PC-3 (cell line): ENCODE data around the gene UBXN6. TPM values are rescaled to one million over a fixed set of nuclear protein-coding genes. Genes with fewer than 3 reads are reported as not detected.

Experiments used
- ATAC-seq: fragments of 200-7000 bp; cut with Tn5 transposase; 2 replicates; pipeline ENCODE4 v1.9.1; 2020; ENCODE audit warnings: mild to moderate bottlenecking, moderate library complexity
- BruUV-seq: library from RNA; stranded (reverse); fragments of 400-500 nt; replicated peaks from 2 replicates; lab custom pipeline; 2021; lab: Mats Ljungman, UMichigan
- CTCF ChIA-PET: fragments of 300-600 bp; sonication (Branson Sonifier 250); formaldehyde crosslinking; loops from one replicate; lab custom pipeline; 2022; ENCODE audit warnings: antibody characterized with exemption; lab: Charles Lee
- POLR2A ChIA-PET: fragments of 300-600 bp; sonication (Branson Sonifier 250); formaldehyde crosslinking; loops from one replicate; lab custom pipeline; 2022; ENCODE audit warnings: antibody characterized with exemption; ENCODE audit not compliant: unreplicated experiment; lab: Charles Lee
- DNase-seq: peaks from one replicate; pipeline ENCODE4 v3.0.0-alpha.2; 2015
- H2AFZ ChIP-seq: fragments of 300-600 bp; sonication (generic); 2 replicates; pipeline ENCODE4 v1.6.0; 2016; ENCODE audit warnings: antibody characterized with exemption, low read length
- H3F3A ChIP-seq: fragments of 300-600 bp; sonication (generic); one replicate; pipeline ENCODE4 v1.6.0; 2017; ENCODE audit warnings: antibody characterized with exemption, low read length, control low read depth, mild to moderate bottlenecking; ENCODE audit not compliant: unreplicated experiment
- H3K27ac ChIP-seq: fragments of 300-600 bp; sonication (generic); 2 replicates; pipeline ENCODE4 v1.5.1; 2016; ENCODE audit warnings: mild to moderate bottlenecking, low read length
- H3K27me3 ChIP-seq: fragments of 300-600 bp; sonication (generic); 2 replicates; pipeline ENCODE4 v1.6.1; 2016; ENCODE audit warnings: low read length, mixed read lengths
- H3K36me3 ChIP-seq: fragments of 300-600 bp; sonication (generic); 2 replicates; pipeline ENCODE4 v1.6.1; 2016; ENCODE audit warnings: low read depth, mixed run types, low read length, mixed read lengths
- H3K4me1 ChIP-seq: fragments of 300-600 bp; sonication (generic); 2 replicates; pipeline ENCODE4 v1.5.1; 2016; ENCODE audit warnings: low read length; ENCODE audit not compliant: insufficient read depth
- H3K4me2 ChIP-seq: fragments of 300-600 bp; sonication (generic); 2 replicates; pipeline ENCODE4 v1.6.0; 2016; ENCODE audit warnings: low read length
- H3K4me3 ChIP-seq: fragments of 300-600 bp; sonication (generic); 2 replicates; pipeline ENCODE4 v1.5.1; 2016; ENCODE audit warnings: mild to moderate bottlenecking, low read length, mixed read lengths
- H3K79me2 ChIP-seq: fragments of 300-600 bp; sonication (generic); 2 replicates; pipeline ENCODE4 v1.6.1; 2017; ENCODE audit warnings: low read length, mixed read lengths
- H3K9ac ChIP-seq: fragments of 300-600 bp; sonication (generic); 2 replicates; pipeline ENCODE4 v1.6.0; 2016; ENCODE audit warnings: mild to moderate bottlenecking, low read length
- H3K9me2 ChIP-seq: fragments of 300-600 bp; sonication (generic); replicated peaks from 2 replicates; pipeline ENCODE4 v1.6.1; 2016; ENCODE audit warnings: mixed run types, low read length, mixed read lengths
- H3K9me3 ChIP-seq: fragments of 300-600 bp; sonication (generic); 2 replicates; pipeline ENCODE4 v1.6.1; 2016; ENCODE audit warnings: low read length, mixed read lengths
- H4K20me1 ChIP-seq: fragments of 300-600 bp; sonication (generic); 2 replicates; pipeline ENCODE4 v1.6.1; 2016; ENCODE audit warnings: low read length, mixed read lengths
- CTCF ChIP-seq: fragments of 300-600 bp; sonication (generic); conservative IDR thresholded peaks from 2 replicates; pipeline ENCODE4 v1.5.1; 2017; ENCODE audit warnings: antibody characterized with exemption, low read depth, mild to moderate bottlenecking, low read length
- EZH2 ChIP-seq: fragments of 300-600 bp; sonication (generic); IDR thresholded peaks from one replicate; pipeline ENCODE4 v1.6.1; 2017; ENCODE audit warnings: antibody characterized with exemption, mild to moderate bottlenecking, low read length; ENCODE audit not compliant: unreplicated experiment
- EZH2phosphoT487 ChIP-seq: fragments of 300-600 bp; sonication (generic); IDR thresholded peaks from 2 replicates; pipeline ENCODE4 v1.6.1; 2018; ENCODE audit warnings: mild to moderate bottlenecking, antibody characterized with exemption, low read length, borderline replicate concordance
- intact Hi-C: fragments of 100-400 bp; cut with micrococcal nuclease; formaldehyde crosslinking; loops from 2 replicates; pipeline ENCODE4 v1.9.0; 2023
- total RNA-seq: library from RNA; depleted of rRNA; stranded (reverse); fragments of >200 nt; gene quantifications from 2 replicates; pipeline ENCODE4 v1.2.3, GENCODE V29; 2014

UBXN6 gene
- total RNA-seq, 1 experiment from 2014 or later, result 64.0 TPM

- CTCF ChIA-PET, result no interaction called here
- Histone ChIP-seq H3K9me3 (no peaks in the 10 kb centered on the region), H3K79me2 (no peaks in the 10 kb centered on the region), H3K4me3 (no peak overlapping the region), H3K36me3 (peaks cover 4% of the 10 kb centered on the region; the same call in 1 of the 2 replicates), H3K4me1 (no peaks in the 10 kb centered on the region), H4K20me1 (no peaks in the 10 kb centered on the region), H3K27ac (no peak overlapping the region), H3K4me2 (no peak overlapping the region), H3F3A (no peaks in the 10 kb centered on the region), H2AFZ (no peak overlapping the region), H3K9me2 (no peaks in the 10 kb centered on the region), H3K27me3 (no peaks in the 10 kb centered on the region), H3K9ac (no peak overlapping the region)
- TF ChIP-seq EZH2phosphoT487, result no peak
- no peak for TF ChIP-seq EZH2
- TF ChIP-seq CTCF, result no peak
- ATAC-seq, result no peak
- intact Hi-C loops, result no loop called here
- POLR2A ChIA-PET, result interaction anchor here (0.5 kb wide), 1 partner anchor 42 kb away, joined by 3 read pairs; no protein-coding TSS in a partner anchor
- no peak for DNase-seq
- no TSS peak for BruUV-seq
Measured at GRCh38 chr19:4434391-4434790, 23.2 kb downstream of the UBXN6 start.

GRCh38 chr19:4432918-4433506 is 24.6 kb downstream of the UBXN6 start:
- no peaks in the 10 kb centered on the region for H3F3A ChIP-seq
- H3K27me3 ChIP-seq, result no peaks in the 10 kb centered on the region
- ChIA-PET CTCF (no interaction called here), POLR2A (no interaction called here)
- peaks cover 4% of the 10 kb centered on the region; the same call in 1 of the 2 replicates for H3K36me3 ChIP-seq
- H4K20me1 ChIP-seq, result no peaks in the 10 kb centered on the region
- no peak for DNase-seq
- H3K9me2 ChIP-seq, result no peaks in the 10 kb centered on the region
- H3K4me2 ChIP-seq, result no peak overlapping the region
- intact Hi-C loops, result no loop called here
- no peak for TF ChIP-seq EZH2phosphoT487
- TF ChIP-seq EZH2, result no peak
- TF ChIP-seq CTCF, result no peak
- no peaks in the 10 kb centered on the region for H3K9me3 ChIP-seq
- H3K27ac ChIP-seq, result no peak overlapping the region
- no TSS peak for BruUV-seq
- ATAC-seq, result no peak
- H3K9ac ChIP-seq, result no peak overlapping the region
- no peaks in the 10 kb centered on the region for H3K79me2 ChIP-seq
- H3K4me1 ChIP-seq, result no peaks in the 10 kb centered on the region
- no peak overlapping the region for H3K4me3 ChIP-seq
- H2AFZ ChIP-seq, result no peak overlapping the region

DNA sequence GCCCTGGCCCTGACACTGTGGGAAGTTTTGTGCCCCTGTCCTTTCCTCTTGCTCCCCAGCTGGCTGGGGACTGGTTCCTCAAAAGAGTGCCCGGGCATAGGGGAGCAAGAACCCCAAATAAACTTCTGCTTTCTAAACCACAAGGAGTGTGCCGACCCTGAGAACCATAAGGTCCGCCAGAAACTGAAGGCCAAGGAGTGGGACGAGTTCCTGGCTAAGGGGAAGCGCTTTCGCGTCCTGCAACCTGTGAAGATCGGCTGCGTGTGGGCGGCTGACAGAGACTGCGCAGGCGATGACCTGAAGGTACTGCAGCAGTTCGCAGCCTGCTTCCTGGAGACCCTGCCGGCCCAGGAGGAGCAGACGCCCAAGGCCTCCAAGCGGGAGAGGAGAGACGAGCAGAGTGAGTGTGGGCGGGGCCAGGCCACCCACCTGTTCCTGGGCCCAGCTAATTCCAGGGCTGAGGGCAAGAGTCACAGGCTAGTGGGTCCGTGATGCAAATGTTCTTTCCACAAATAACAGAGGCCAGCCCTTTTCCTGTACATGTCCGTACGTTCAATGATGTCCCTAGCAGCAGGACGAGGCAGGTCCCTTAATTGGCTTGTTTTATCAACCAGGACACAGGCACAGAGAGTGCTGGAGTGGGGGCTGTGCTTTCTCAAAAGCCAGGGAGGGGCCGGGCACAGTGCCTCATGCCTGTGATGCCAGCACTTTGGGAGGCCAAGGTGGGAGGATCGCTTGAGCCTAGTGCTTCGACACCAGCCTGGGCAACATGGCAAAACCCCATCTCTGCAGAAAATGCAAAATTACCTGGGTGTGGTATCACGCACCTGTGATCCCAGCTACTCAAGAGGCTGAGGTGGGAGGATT is 25.6 kb downstream of the UBXN6 start:
- intact Hi-C loops, result no loop called here
- DNase-seq (no peak), ATAC-seq (no peak)
- no peak for TF ChIP-seq EZH2
- no peak for TF ChIP-seq CTCF
- no peak for TF ChIP-seq EZH2phosphoT487
- no peaks in the 10 kb centered on the region for H3K9me2 ChIP-seq
- no peaks in the 10 kb centered on the region for H3K9me3 ChIP-seq
- H3F3A ChIP-seq, result no peaks in the 10 kb centered on the region
- H3K4me1 ChIP-seq, result no peaks in the 10 kb centered on the region
- H3K9ac ChIP-seq, result no peak overlapping the region
- H3K36me3 ChIP-seq, result peaks cover 4% of the 10 kb centered on the region; the same call in 1 of the 2 replicates
- POLR2A ChIA-PET, result no interaction called here
- no peaks in the 10 kb centered on the region for H4K20me1 ChIP-seq
- no peak overlapping the region for H2AFZ ChIP-seq
- H3K4me3 ChIP-seq, result no peak overlapping the region
- no peak overlapping the region for H3K27ac ChIP-seq
- no peaks in the 10 kb centered on the region for H3K27me3 ChIP-seq
- no peak overlapping the region for H3K4me2 ChIP-seq
- no TSS peak for BruUV-seq
- CTCF ChIA-PET, result no interaction called here
- no peaks in the 10 kb centered on the region for H3K79me2 ChIP-seq
